ENCODE data around the gene CYB5B. TPM values are rescaled to one million over a fixed set of nuclear protein-coding genes. Genes with fewer than 3 reads are reported as not detected.
A peak's percentile ranks its signal among the peaks of the same experiment; 100 is the strongest.

Gene CYB5B
- total RNA-seq, 1 donor from 2014 or later, result 120 TPM

GRCh38 chr16:69501956-69502745 is 77.7 kb downstream of the CYB5B start:
- no peaks in the 10 kb centered on the region for H3K4me1 Mint-ChIP-seq (ENCODE audit: unreplicated experiment)
- no peak overlapping the region for H3K4me3 Mint-ChIP-seq (ENCODE audit: unreplicated experiment)
- no peaks in the 10 kb centered on the region for H3K36me3 Mint-ChIP-seq (ENCODE audit: low read depth, unreplicated experiment)
- no peak overlapping the region for H3K27ac Mint-ChIP-seq (ENCODE audit: unreplicated experiment)
- TF ChIP-seq, protein P1, sequence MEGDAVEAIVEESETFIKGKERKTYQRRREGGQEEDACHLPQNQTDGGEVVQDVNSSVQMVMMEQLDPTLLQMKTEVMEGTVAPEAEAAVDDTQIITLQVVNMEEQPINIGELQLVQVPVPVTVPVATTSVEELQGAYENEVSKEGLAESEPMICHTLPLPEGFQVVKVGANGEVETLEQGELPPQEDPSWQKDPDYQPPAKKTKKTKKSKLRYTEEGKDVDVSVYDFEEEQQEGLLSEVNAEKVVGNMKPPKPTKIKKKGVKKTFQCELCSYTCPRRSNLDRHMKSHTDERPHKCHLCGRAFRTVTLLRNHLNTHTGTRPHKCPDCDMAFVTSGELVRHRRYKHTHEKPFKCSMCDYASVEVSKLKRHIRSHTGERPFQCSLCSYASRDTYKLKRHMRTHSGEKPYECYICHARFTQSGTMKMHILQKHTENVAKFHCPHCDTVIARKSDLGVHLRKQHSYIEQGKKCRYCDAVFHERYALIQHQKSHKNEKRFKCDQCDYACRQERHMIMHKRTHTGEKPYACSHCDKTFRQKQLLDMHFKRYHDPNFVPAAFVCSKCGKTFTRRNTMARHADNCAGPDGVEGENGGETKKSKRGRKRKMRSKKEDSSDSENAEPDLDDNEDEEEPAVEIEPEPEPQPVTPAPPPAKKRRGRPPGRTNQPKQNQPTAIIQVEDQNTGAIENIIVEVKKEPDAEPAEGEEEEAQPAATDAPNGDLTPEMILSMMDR (IDR thresholded peaks at IDR 0.05; ENCODE audit: unreplicated experiment), result no peak
- H3K27me3 Mint-ChIP-seq (ENCODE audit: unreplicated experiment), result peaks cover 2% of the 10 kb centered on the region
- no peaks in the 10 kb centered on the region for H3K9me3 Mint-ChIP-seq (ENCODE audit: unreplicated experiment)
- no peak for DNase-seq (ENCODE audit: low spot score)

DNA sequence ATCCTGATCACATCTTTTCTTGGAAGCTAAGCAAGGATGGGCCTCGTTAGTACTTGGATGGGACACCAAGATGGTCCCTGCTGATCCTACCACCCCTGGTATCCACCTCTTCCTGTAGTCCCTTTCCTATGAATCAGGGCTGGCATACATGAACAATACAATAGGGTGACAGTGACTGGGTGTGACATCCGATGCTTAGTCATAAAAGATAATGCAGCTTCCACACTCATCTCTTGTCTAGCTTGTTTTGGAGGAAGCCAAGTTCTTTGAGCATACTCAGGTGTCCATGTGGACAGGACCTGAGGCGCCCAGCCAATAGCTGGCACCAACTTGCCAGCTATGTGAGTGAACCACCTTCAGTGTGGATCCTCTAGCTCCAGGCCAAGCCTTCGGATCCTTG is 78.8 kb downstream of the CYB5B start:
- Mint-ChIP-seq H3K4me3 (ENCODE audit: unreplicated experiment) (no peak overlapping the region), H3K27me3 (ENCODE audit: unreplicated experiment) (peaks cover 2% of the 10 kb centered on the region), H3K9me3 (ENCODE audit: unreplicated experiment) (no peaks in the 10 kb centered on the region), H3K27ac (ENCODE audit: unreplicated experiment) (no peak overlapping the region), H3K36me3 (ENCODE audit: low read depth, unreplicated experiment) (no peaks in the 10 kb centered on the region), H3K4me1 (ENCODE audit: unreplicated experiment) (peaks cover 6% of the 10 kb centered on the region)
- TF ChIP-seq, protein P1 (IDR thresholded peaks at IDR 0.05; ENCODE audit: unreplicated experiment), result no peak
- DNase-seq (ENCODE audit: low spot score), result no peak

DNA sequence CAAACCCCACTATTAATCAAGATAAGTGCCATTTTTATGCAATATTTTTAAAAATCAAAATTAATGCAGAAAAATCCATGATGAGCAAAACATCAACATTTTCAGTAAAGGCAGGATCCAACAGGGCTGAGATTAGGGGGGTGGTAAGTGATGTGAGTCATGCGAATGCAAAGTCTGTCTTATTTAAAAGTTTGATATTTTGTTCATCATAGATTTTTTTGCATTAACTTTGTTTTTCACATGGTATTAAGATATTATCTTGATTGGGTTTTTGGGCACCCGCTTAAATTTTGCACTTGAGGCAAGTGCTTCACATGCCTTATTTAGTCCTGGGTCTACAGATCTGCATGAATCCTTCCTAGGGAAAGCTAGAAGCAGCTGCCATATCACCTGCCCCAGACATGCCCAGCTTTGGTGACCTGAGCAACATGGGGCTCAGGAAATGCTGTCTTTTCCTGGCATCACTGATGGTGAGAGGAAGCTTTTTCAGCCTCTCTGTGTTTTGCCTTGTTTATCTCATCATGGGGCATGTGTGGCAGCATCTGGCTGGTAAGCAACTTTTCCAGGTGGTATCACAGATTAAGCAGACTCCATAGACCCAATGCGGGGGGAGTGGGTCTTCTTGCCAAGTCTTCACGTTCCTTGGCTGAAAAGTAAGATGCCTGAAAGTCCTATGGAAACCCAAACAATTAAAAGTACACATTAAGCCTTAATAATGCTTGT is 83.8 kb downstream of the CYB5B start:
- no peaks in the 10 kb centered on the region for H3K27me3 Mint-ChIP-seq (ENCODE audit: unreplicated experiment)
- H3K36me3 Mint-ChIP-seq (ENCODE audit: low read depth, unreplicated experiment), result no peaks in the 10 kb centered on the region
- peak overlapping the region; percentile 13 for H3K27ac Mint-ChIP-seq (ENCODE audit: unreplicated experiment)
- TF ChIP-seq, protein P1 (IDR thresholded peaks at IDR 0.05; ENCODE audit: unreplicated experiment), result no peak
- H3K4me1 Mint-ChIP-seq (ENCODE audit: unreplicated experiment), result peaks cover 9% of the 10 kb centered on the region
- no peaks in the 10 kb centered on the region for H3K9me3 Mint-ChIP-seq (ENCODE audit: unreplicated experiment)
- DNase-seq (ENCODE audit: low spot score), result no peak
- no peak overlapping the region for H3K4me3 Mint-ChIP-seq (ENCODE audit: unreplicated experiment)

DNA sequence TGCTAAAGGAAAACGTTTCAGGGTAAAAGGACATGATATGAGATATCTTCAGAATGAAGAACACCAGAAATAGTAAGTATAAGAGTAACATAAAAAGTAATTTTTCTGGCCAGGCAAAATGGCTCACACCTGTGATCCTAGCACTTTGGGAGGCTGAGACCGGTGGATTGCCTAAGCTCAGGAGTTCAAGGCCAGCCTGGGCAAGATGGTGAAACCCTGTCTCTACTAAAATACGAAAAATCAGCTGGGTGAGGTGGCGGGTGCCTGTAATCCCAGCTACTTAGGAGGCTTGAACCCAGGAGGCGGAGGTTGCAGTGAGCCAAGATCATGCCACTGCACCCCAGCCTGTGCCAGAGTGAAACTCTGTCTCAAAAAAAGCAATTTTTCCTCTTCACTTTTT is 84.7 kb downstream of the CYB5B start:
- Mint-ChIP-seq H3K27me3 (ENCODE audit: unreplicated experiment) (no peaks in the 10 kb centered on the region), H3K36me3 (ENCODE audit: low read depth, unreplicated experiment) (no peaks in the 10 kb centered on the region), H3K4me1 (ENCODE audit: unreplicated experiment) (peaks cover 9% of the 10 kb centered on the region), H3K9me3 (ENCODE audit: unreplicated experiment) (no peaks in the 10 kb centered on the region), H3K4me3 (ENCODE audit: unreplicated experiment) (no peak overlapping the region), H3K27ac (ENCODE audit: unreplicated experiment) (no peak overlapping the region)
- TF ChIP-seq, protein P1 (IDR thresholded peaks at IDR 0.05; ENCODE audit: unreplicated experiment), result no peak
- no peak for DNase-seq (ENCODE audit: low spot score)

- Mint-ChIP-seq H3K4me3 (ENCODE audit: unreplicated experiment) (no peak overlapping the region), H3K4me1 (ENCODE audit: unreplicated experiment) (peaks cover 9% of the 10 kb centered on the region), H3K36me3 (ENCODE audit: low read depth, unreplicated experiment) (no peaks in the 10 kb centered on the region), H3K27me3 (ENCODE audit: unreplicated experiment) (peaks cover 3% of the 10 kb centered on the region), H3K27ac (ENCODE audit: unreplicated experiment) (no peak overlapping the region), H3K9me3 (ENCODE audit: unreplicated experiment) (no peaks in the 10 kb centered on the region)
- TF ChIP-seq, protein P1 (IDR thresholded peaks at IDR 0.05; ENCODE audit: unreplicated experiment), result no peak
- no peak for DNase-seq (ENCODE audit: low spot score)
Observed at GRCh38 chr16:69511651-69512050, 87.2 kb downstream of the CYB5B start.

All from endothelial cell (in vitro differentiated cells).